CD14-positive monocyte (primary cell): Measurements from ENCODE around the gene TJP3. TPM values are rescaled to one million over a fixed set of nuclear protein-coding genes. Genes with fewer than 3 reads are reported as not detected.

Source experiments
- DNase-seq, 3 donors: peaks; one replicate each; pipeline ENCODE4 v3.0.0-alpha.2; 2011 to 2022
- H2AFZ ChIP-seq: 2 replicates; pipeline ENCODE4 v1.6.0; 2012; ENCODE audit warnings: mild to moderate bottlenecking, low read depth, low read length, inconsistent platforms; ENCODE audit not compliant: insufficient read depth, poor library complexity, severe bottlenecking
- H3K27ac ChIP-seq, 2 donors: 1 replicate in 1 of 2; 2 replicates in 1 of 2; pipeline ENCODE4 v1.5.1; 2012 to 2013; ENCODE audit warnings: low read length in 2 of 2, control low read depth in 1 of 2, inconsistent platforms in 1 of 2, low read depth in 1 of 2, mild to moderate bottlenecking in 1 of 2
- H3K27me3 ChIP-seq, 2 donors: one replicate each; pipeline versions ENCODE4 v1.6.0 to v1.6.1; 2011 to 2013; ENCODE audit warnings: low read length in 2 of 2; ENCODE audit not compliant: control insufficient read depth in 2 of 2, insufficient read depth in 2 of 2
- H3K36me3 ChIP-seq, 2 donors: replicated peaks in 1 of 2; 1 replicate in 1 of 2; 2 replicates in 1 of 2; pipeline versions ENCODE4 v1.5.1 to v1.6.1; 2012 to 2013; ENCODE audit warnings: low read length in 2 of 2, control low read depth in 1 of 2, inconsistent platforms in 1 of 2, mild to moderate bottlenecking in 1 of 2; ENCODE audit not compliant: insufficient read depth in 2 of 2, control insufficient read depth in 1 of 2
- H3K4me1 ChIP-seq, 2 donors: 1 replicate in 1 of 2; 2 replicates in 1 of 2; pipeline versions ENCODE4 v1.5.1 to v1.6.1; 2012 to 2013; ENCODE audit warnings: low read length in 2 of 2, control low read depth in 1 of 2, inconsistent platforms in 1 of 2, mild to moderate bottlenecking in 1 of 2, moderate library complexity in 1 of 2; ENCODE audit not compliant: insufficient read depth in 2 of 2, control insufficient read depth in 1 of 2
- H3K4me2 ChIP-seq: replicated peaks from 2 replicates; pipeline ENCODE3; 2012; ENCODE audit warnings: low read length, moderate library complexity, mild to moderate bottlenecking; ENCODE audit not compliant: poor library complexity, severe bottlenecking; ENCODE audit errors: extremely low read depth
- H3K4me3 ChIP-seq, 3 experiments: fragments of 200-600 bp in 1 of 3; sonication (generic) in 1 of 3; replicated peaks in 1 of 3; 1 replicate in 2 of 3; 2 replicates in 1 of 3; pipeline ENCODE4 v1.5.1; 2011 to 2013; ENCODE audit warnings: low read length in 3 of 3, mild to moderate bottlenecking in 3 of 3, control low read depth in 2 of 3, low read depth in 2 of 3, inconsistent platforms in 1 of 3, moderate library complexity in 1 of 3
- H3K79me2 ChIP-seq: 2 replicates; pipeline ENCODE4 v1.6.0; 2012; ENCODE audit warnings: mild to moderate bottlenecking, control low read depth, inconsistent platforms, low read length, moderate library complexity; ENCODE audit not compliant: insufficient read depth
- H3K9ac ChIP-seq: 2 replicates; pipeline ENCODE4 v1.6.0; 2017; ENCODE audit warnings: low read length, mild to moderate bottlenecking; ENCODE audit not compliant: insufficient read depth, poor library complexity, severe bottlenecking
- H3K9me3 ChIP-seq, 2 donors: replicated peaks in 1 of 2; 1 replicate in 1 of 2; 2 replicates in 1 of 2; pipeline versions ENCODE4 v1.5.1 to v1.6.1; 2012 to 2013; ENCODE audit warnings: low read length in 2 of 2, control low read depth in 1 of 2; ENCODE audit not compliant: control insufficient read depth in 1 of 2, insufficient read depth in 1 of 2
- H4K20me1 ChIP-seq: 2 replicates; pipeline ENCODE4 v1.6.0; 2012; ENCODE audit warnings: mild to moderate bottlenecking, low read length, control low read depth, moderate library complexity; ENCODE audit not compliant: insufficient read depth
- H3K27ac Mint-ChIP-seq, 7 donors: one replicate each; pipeline ENCODE4 v1.8.0; 2020; ENCODE audit warnings: mild to moderate bottlenecking in 7 of 7, mixed read lengths in 7 of 7, moderate library complexity in 6 of 7, inconsistent platforms in 2 of 7
- H3K27me3 Mint-ChIP-seq, 3 donors: one replicate each; pipeline ENCODE4 v1.8.0; 2021 to 2022; ENCODE audit warnings: low read depth in 3 of 3, mild to moderate bottlenecking in 3 of 3, mixed read lengths in 3 of 3, moderate library complexity in 3 of 3, inconsistent platforms in 1 of 3
- H3K36me3 Mint-ChIP-seq, 2 donors: one replicate each; pipeline ENCODE4 v1.8.0; 2020; ENCODE audit warnings: mixed read lengths in 2 of 2, inconsistent platforms in 1 of 2, mild to moderate bottlenecking in 1 of 2
- H3K4me1 Mint-ChIP-seq: one replicate; pipeline ENCODE4 v1.8.0; 2020; ENCODE audit warnings: mild to moderate bottlenecking, mixed read lengths
- H3K4me3 Mint-ChIP-seq, 2 donors: one replicate each; pipeline ENCODE4 v1.8.0; 2020; ENCODE audit warnings: mild to moderate bottlenecking in 2 of 2, mixed read lengths in 2 of 2, moderate library complexity in 1 of 2
- H3K9me3 Mint-ChIP-seq, 7 donors: one replicate each; pipeline ENCODE4 v1.8.0; 2020 to 2022; ENCODE audit warnings: mixed read lengths in 7 of 7, mild to moderate bottlenecking in 6 of 7, moderate library complexity in 6 of 7, inconsistent platforms in 2 of 7
- WGBS: methylation state at CpG from one replicate; pipeline ENCODE4 v1.1.5; 2013; ENCODE audit warnings: missing lambda C conversion rate; ENCODE audit not compliant: insufficient coverage; 5-methylcytosine and 5-hydroxymethylcytosine counted together
- intact Hi-C, 2 donors: fragments of 100-400 bp; cut with micrococcal nuclease; formaldehyde crosslinking; loops; one replicate each; pipeline versions ENCODE4 v1.15.0 to v1.15.1; 2023
- polyA minus RNA-seq: library from RNA; depleted of rRNA, polyadenylated mRNA; stranded (reverse); fragments of >200 nt; gene quantifications from 2 replicates; pipeline ENCODE4 v1.2.3, GENCODE V29; 2012
- polyA plus RNA-seq, 3 donors: library from polyadenylated mRNA; depleted of rRNA in 1 of 3; unstranded in 2 of 3; stranded (reverse) in 1 of 3; fragments of 300-500 nt in 2 of 3; fragments of >200 nt in 1 of 3; fragmentation: Illumina TruSeq in 2 of 3; gene quantifications; 1 replicate in 2 of 3; 2 replicates in 1 of 3; pipeline ENCODE4 v1.2.3, GENCODE V29; 2012 to 2021
- total RNA-seq, 12 experiments: library from RNA in 1 of 12; stranded (reverse) in 1 of 12; fragments of 120-200 nt in 1 of 12; gene quantifications; one replicate each; pipeline ENCODE4 v1.2.4 and lab custom pipeline; 2013 to 2026; ENCODE audit warnings: mixed read lengths in 6 of 12, inconsistent platforms in 1 of 12
- TF ChIP-seq, protein P1 (sequence below): fragments of 200-600 bp; IDR thresholded peaks from one replicate; pipeline ENCODE4 v1.8.0; 2022; ENCODE audit warnings: antibody characterized with exemption, mild to moderate bottlenecking

The TJP3 gene
- 0.06 TPM for total RNA-seq (2013)
- polyA plus RNA-seq (under 1 TPM in 1 of 3 donors, not detected in 2; 0.01 TPM), polyA minus RNA-seq (0.24 TPM in 1 of 2 replicates, not detected in the other), total RNA-seq (lab: John Stamatoyannopoulos, UW) (0 to 0.87 (median 0.08) reads per million in 11 experiments)

GRCh38 chr19:3708207-3708931 is at the start of gene TJP3:
TSS of gene TJP3 (plus strand) at chr19:3708384. CDS start at chr19:3728433, 20,049 bp downstream.
- 49% methylated on average over 18 of the region's 24 CpGs for WGBS
- Histone ChIP-seq H2AFZ (no peak within 1 kb of the TSS), H3K9ac (no peak within 1 kb of the TSS), H3K4me2 (no peak within 1 kb of the TSS), H3K27me3 (peaks cover 0 to 13% of the 10 kb centered on the region in 2 donors), H3K4me3 (no peak within 1 kb of the TSS), H3K27ac (no peak within 1 kb of the TSS), H3K79me2 (no peaks in the 10 kb centered on the region), H3K36me3 (no peaks in the 10 kb centered on the region), H4K20me1 (no peaks in the 10 kb centered on the region), H3K9me3 (no peaks in the 10 kb centered on the region), H3K4me1 (peaks cover 9 to 22% of the 10 kb centered on the region in 2 donors)
- Mint-ChIP-seq H3K27ac (peak within 1 kb of the TSS in 4 of 7 donors; percentile 15 to 60 (median 51)), H3K4me1 (peaks cover 22% of the 10 kb centered on the region), H3K4me3 (peak within 1 kb of the TSS in 1 of 2 donors; percentile 53), H3K36me3 (no peaks in the 10 kb centered on the region), H3K27me3 (peaks cover 7 to 48% (median 20%) of the 10 kb centered on the region in 3 donors), H3K9me3 (peaks cover 0 to 2% (median 0%) of the 10 kb centered on the region in 7 donors)
- no peak for DNase-seq
- intact Hi-C loops, result loop anchor here (5.0 kb wide), 1 partner anchor 41 kb away; no protein-coding TSS in a partner anchor
- TF ChIP-seq, protein P1, sequence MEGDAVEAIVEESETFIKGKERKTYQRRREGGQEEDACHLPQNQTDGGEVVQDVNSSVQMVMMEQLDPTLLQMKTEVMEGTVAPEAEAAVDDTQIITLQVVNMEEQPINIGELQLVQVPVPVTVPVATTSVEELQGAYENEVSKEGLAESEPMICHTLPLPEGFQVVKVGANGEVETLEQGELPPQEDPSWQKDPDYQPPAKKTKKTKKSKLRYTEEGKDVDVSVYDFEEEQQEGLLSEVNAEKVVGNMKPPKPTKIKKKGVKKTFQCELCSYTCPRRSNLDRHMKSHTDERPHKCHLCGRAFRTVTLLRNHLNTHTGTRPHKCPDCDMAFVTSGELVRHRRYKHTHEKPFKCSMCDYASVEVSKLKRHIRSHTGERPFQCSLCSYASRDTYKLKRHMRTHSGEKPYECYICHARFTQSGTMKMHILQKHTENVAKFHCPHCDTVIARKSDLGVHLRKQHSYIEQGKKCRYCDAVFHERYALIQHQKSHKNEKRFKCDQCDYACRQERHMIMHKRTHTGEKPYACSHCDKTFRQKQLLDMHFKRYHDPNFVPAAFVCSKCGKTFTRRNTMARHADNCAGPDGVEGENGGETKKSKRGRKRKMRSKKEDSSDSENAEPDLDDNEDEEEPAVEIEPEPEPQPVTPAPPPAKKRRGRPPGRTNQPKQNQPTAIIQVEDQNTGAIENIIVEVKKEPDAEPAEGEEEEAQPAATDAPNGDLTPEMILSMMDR, result no peak

GRCh38 chr19:3658870-3659745 is 49.1 kb upstream of the TJP3 start:
- Mint-ChIP-seq H3K27me3 (peaks cover 0 to 2% (median 0%) of the 10 kb centered on the region in 3 donors), H3K36me3 (peaks cover 62 to 91% of the 10 kb centered on the region in 2 donors), H3K4me1 (no peaks in the 10 kb centered on the region), H3K4me3 (no peak overlapping the region), H3K27ac (peak overlapping the region in 1 of 7 donors; percentile 55), H3K9me3 (peaks cover 0 to 10% (median 3%) of the 10 kb centered on the region in 7 donors)
- WGBS, result 97% methylated on average over 32 of the region's 37 CpGs
- TF ChIP-seq, protein P1, result no peak
- Histone ChIP-seq H3K4me2 (no peak overlapping the region), H3K9me3 (no peaks in the 10 kb centered on the region), H2AFZ (no peak overlapping the region), H3K27me3 (no peaks in the 10 kb centered on the region), H4K20me1 (peaks cover 29% of the 10 kb centered on the region), H3K4me1 (no peaks in the 10 kb centered on the region), H3K36me3 (peaks cover 87 to 91% of the 10 kb centered on the region in 2 donors), H3K4me3 (no peak overlapping the region), H3K27ac (no peak overlapping the region), H3K9ac (no peak overlapping the region), H3K79me2 (no peaks in the 10 kb centered on the region)
- intact Hi-C loops, result no loop called here
- DNase-seq, result no peak
